Upper lobe of left lung (tissue), 6 donors: ENCODE results near the gene MISP3. TPM values are rescaled to one million over a fixed set of nuclear protein-coding genes. Genes with fewer than 3 reads are reported as not detected.
"Not testable (repeated sequence)": the region's sequence is repeated elsewhere in the genome, so short reads cannot be mapped to it uniquely, and the experiment has no call there.

Experiments used
- ATAC-seq, 2 donors: fragments of 200-7000 bp; cut with Tn5 transposase; one replicate each; pipeline ENCODE4 v1.9.1; 2022; ENCODE audit warnings: mild to moderate bottlenecking in 2 of 2, moderate library complexity in 2 of 2; ENCODE audit not compliant: low FRiP score in 2 of 2
- DNase-seq, 2 donors: peaks; one replicate each; pipeline ENCODE4 v3.0.0-alpha.2; 2019 to 2020
- H3K27ac ChIP-seq, 4 donors: fragments of 200-600 bp; sonication (generic); one replicate each; pipeline ENCODE4 v1.5.1; 2016 to 2019
- H3K27me3 ChIP-seq, 4 donors: fragments of 200-600 bp; sonication (generic); one replicate each; pipeline ENCODE4 v1.5.1; 2017 to 2019
- H3K36me3 ChIP-seq, 4 donors: fragments of 200-600 bp; sonication (generic); one replicate each; pipeline ENCODE4 v1.5.1; 2016 to 2019
- H3K4me1 ChIP-seq, 4 donors: fragments of 200-600 bp; sonication (generic); one replicate each; pipeline ENCODE4 v1.5.1; 2018 to 2019
- H3K4me3 ChIP-seq, 4 donors: fragments of 200-600 bp; sonication (generic); one replicate each; pipeline ENCODE4 v1.5.1; 2017 to 2019; ENCODE audit warnings: mild to moderate bottlenecking in 2 of 4, moderate library complexity in 1 of 4
- H3K9me3 ChIP-seq, 4 donors: fragments of 200-600 bp; sonication (generic); one replicate each; pipeline ENCODE4 v1.5.1; 2018 to 2019
- EP300 ChIP-seq, 4 donors: sonication (generic); formaldehyde crosslinking; IDR thresholded peaks; one replicate each; pipeline ENCODE4 v1.5.1; 2017; ENCODE audit warnings: antibody characterized with exemption in 4 of 4, control low read depth in 2 of 4
- POLR2A ChIP-seq, 4 donors: fragments of 450-650 bp; IDR thresholded peaks; one replicate each; pipeline ENCODE4 v1.5.1; 2016 to 2017; ENCODE audit warnings: antibody characterized with exemption in 4 of 4, mild to moderate bottlenecking in 2 of 4
- POLR2AphosphoS5 ChIP-seq, 2 donors: sonication (generic); formaldehyde crosslinking; IDR thresholded peaks; one replicate each; pipeline ENCODE4 v1.5.1; 2017; ENCODE audit warnings: antibody characterized with exemption in 2 of 2
- WGBS, 2 donors: methylation state at CpG; one replicate each; pipeline ENCODE4 v1.1.5; 2017 to 2018; 5-methylcytosine and 5-hydroxymethylcytosine counted together
- total RNA-seq, 6 donors: library from RNA; depleted of rRNA in 4 of 6; stranded (reverse); fragments of >200 nt in 4 of 6; gene quantifications; one replicate each; pipeline versions ENCODE4 v1.1.0 to v1.2.1, GENCODE V29; 2016 to 2021
- TF ChIP-seq, protein P1 (sequence below), 6 experiments: fragments of 450-650 bp in 4 of 6; fragments of 200-600 bp in 2 of 6; sonication (generic) in 2 of 6; IDR thresholded peaks; one replicate each; pipeline ENCODE4 v1.5.1; 2016 to 2019; ENCODE audit warnings: antibody characterized with exemption in 6 of 6
- donor health status: DM: no; HTN: no; CAD: no; lungs with moderate emphysema.
- donor health status: DM: no; HTN: yes; CAD: no; lungs with severe emphysema.

MISP3 gene
- total RNA-seq, result 10 to 100 TPM in 3 of 6 donors, 1 to 10 TPM in 3; 7.9 to 31.2 (median 12.3) TPM

DNA sequence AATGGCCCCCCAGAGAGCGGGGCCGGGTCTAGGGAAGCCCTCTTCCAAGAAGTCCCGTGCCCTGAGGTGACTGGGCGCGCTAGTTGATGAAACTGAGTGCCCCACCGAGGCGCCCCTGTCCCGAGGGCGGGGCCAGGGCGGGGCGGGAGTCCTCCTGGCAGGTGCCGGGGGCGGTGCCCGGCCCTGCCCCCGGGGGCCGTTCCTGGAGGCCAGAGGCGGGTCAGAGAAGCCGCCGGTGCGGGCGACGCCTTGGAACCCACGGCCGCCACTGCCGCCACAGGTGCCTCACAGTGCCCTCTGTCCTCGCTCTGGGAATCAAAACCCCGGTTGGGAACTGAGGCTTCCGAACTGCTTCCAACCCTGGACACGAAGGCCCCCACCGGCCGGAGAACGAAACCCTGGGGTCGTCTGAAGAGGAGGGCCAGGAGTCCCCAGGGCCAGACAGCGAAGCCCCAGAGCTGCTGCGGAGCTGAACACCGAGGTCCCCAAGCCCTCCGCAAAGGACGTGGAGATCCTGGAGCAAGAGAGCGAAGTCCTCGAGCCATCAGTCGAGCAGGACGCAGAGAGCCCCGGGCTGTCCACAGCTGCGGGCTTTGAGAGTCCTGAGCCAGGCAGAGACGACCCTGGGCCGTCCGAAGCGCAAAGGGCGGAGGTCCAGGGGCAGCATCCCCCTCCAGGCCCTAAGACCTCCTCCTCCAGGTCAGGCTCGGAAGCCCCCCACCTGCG, at the start of gene MISP3:
TSS of gene MISP3 (plus strand) at position 252 of the 726 bp plus-strand sequence. CDS start 524 bp downstream, outside the sequence.
- no peaks in the 10 kb centered on the region for H3K36me3 ChIP-seq
- WGBS, 2 donors, result 2 to 4% methylated on average over 16 to 36 of the region's 51 CpGs
- ATAC-seq, result peak; percentile 22 to 82
- TF ChIP-seq POLR2A (IDR thresholded peaks at IDR 0.05) (peak in 1 of 4 donors; percentile 59), EP300 (IDR thresholded peaks at IDR 0.05) (no peak), POLR2AphosphoS5 (IDR thresholded peaks at IDR 0.05) (peak in 1 of 2 donors; percentile 32)
- TF ChIP-seq, protein P1, sequence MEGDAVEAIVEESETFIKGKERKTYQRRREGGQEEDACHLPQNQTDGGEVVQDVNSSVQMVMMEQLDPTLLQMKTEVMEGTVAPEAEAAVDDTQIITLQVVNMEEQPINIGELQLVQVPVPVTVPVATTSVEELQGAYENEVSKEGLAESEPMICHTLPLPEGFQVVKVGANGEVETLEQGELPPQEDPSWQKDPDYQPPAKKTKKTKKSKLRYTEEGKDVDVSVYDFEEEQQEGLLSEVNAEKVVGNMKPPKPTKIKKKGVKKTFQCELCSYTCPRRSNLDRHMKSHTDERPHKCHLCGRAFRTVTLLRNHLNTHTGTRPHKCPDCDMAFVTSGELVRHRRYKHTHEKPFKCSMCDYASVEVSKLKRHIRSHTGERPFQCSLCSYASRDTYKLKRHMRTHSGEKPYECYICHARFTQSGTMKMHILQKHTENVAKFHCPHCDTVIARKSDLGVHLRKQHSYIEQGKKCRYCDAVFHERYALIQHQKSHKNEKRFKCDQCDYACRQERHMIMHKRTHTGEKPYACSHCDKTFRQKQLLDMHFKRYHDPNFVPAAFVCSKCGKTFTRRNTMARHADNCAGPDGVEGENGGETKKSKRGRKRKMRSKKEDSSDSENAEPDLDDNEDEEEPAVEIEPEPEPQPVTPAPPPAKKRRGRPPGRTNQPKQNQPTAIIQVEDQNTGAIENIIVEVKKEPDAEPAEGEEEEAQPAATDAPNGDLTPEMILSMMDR (IDR thresholded peaks at IDR 0.05), result no peak
- H3K4me1 ChIP-seq, result peaks cover 23 to 46% (median 37%) of the 10 kb centered on the region in 4 donors
- H3K4me3 ChIP-seq, result peak within 1 kb of the TSS; percentile 56 to 68 (median 65)
- no peaks in the 10 kb centered on the region for H3K27me3 ChIP-seq
- peak within 1 kb of the TSS; percentile 81 to 95 (median 86) for H3K27ac ChIP-seq
- H3K9me3 ChIP-seq, result no peaks in the 10 kb centered on the region
- DNase-seq, result peak; percentile 89 to 95

DNA sequence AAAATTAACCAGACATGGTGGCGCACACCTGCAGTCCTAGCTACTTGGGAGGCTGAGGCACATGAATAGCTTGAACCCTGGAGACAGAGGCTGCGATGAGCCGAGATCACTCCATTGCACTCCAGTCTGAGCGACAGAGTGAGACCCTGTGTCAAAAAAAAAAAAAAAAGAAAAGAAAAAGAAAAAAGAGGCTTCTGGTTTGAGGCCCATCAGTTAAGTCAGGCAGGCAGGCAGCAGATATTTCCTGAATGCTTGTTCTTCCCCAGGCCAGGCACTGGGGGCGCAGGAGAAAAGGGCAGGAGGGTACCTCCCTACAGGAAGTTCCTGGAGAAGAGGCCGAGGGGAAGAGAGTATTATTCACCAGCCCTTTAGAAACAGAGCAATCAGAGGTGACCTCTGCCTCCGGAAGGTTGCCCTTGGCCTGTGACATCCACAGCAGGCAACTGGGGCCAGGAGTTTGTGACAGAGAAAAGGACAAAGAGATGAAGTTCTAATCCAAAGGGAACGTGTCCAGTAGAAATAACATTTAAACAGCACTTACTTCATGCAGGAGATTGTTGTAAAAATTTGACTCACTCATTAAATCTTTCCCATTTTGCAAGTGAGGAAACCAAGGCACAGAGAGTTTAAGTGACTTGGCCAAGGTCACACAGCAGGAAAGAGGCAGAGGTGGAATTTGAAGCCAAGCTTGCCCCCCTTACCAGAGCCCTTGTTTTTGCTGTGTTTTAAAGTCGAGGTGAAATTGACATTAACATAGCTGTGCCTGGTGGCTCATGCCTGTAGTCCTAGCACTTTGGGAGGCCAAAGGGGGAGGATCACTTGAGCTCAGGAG, 49.0 kb upstream of the MISP3 start:
- Histone ChIP-seq H3K36me3 (no peaks in the 10 kb centered on the region), H3K4me1 (peaks cover 0 to 26% (median 14%) of the 10 kb centered on the region in 4 donors), H3K4me3 (no peak overlapping the region), H3K27ac (peak overlapping the region; percentile 49 to 72 (median 57)), H3K9me3 (no peaks in the 10 kb centered on the region), H3K27me3 (no peaks in the 10 kb centered on the region)
- TF ChIP-seq, protein P1 (IDR thresholded peaks at IDR 0.05), result peak; percentile 12 to 50 (median 45)
- TF ChIP-seq POLR2A (IDR thresholded peaks at IDR 0.05), result no peak
- WGBS, 2 donors, result 46 to 49% methylated on average over 9 of the region's 9 CpGs
- DNase-seq (peak in 1 of 2 donors; percentile 58), ATAC-seq (peak; percentile 82 to 85)

DNA sequence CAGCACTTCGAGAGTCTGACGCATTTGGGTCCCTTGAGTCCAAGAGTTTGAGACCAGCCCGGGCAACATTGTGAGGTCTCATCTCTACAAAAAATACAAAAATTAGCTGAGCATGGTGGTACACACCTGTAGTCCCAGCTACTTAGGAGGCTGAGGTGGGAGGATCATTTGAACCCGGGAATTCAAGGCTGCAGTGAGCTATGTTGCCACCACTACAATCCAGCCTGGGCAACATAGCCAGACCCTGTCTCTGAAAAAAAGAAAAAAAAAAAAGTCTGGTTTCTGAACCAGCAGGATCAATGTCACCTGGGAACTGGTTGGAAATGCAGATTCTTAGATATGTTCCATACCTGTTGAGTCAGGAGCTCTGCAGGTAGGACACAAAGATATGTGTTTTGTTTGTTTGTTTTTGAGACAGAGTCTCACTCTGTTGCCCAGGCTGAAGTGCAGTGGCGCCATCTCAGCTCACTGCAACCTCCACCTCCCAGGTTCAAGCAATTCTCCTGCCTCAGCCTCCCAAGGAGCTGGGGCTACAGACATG, 45.9 kb upstream of the MISP3 start:
- ATAC-seq, H3K27me3 ChIP-seq, H3K9me3 ChIP-seq, H3K4me3 ChIP-seq, H3K27ac ChIP-seq, H3K36me3 ChIP-seq, DNase-seq: not testable (repeated sequence)
- peaks cover 7 to 33% (median 17%) of the 10 kb centered on the region in 4 donors for H3K4me1 ChIP-seq
- WGBS, 2 donors, result 93 to 95% methylated on average over 5 of the region's 5 CpGs

DNA sequence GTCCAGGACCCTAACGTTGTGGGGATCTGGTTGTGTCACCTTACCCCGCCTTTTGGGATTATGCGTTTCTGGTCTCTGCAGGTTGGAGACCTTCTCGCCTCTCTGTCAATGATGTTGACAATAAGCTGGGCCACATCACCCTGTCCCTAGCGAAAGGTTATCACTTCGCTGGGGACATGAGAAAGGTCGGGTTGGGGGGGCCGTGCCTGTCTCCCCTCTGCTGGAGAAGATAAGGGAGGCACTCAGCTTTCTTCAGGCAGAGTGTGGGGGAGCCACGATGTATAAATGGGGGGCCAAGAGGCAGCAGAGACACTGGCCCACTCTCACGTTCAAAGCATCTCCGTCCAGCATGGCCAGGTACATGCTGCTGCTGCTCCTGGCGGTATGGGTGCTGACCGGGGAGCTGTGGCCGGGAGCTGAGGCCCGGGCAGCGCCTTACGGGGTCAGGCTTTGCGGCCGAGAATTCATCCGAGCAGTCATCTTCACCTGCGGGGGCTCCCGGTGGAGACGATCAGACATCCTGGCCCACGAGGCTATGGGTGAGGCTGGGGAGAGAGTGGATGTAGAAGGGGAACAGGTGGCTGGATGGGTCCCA, 44.6 kb upstream of the MISP3 start, which contains the start of gene RLN3:
TSS of gene RLN3 (plus strand) at position 293 of the 595 bp plus-strand sequence. CDS start at position 350, 57 bp downstream.
- ATAC-seq (no peak), DNase-seq (no peak)
- TF ChIP-seq POLR2AphosphoS5 (IDR thresholded peaks at IDR 0.05) (no peak), POLR2A (IDR thresholded peaks at IDR 0.05) (no peak), EP300 (IDR thresholded peaks at IDR 0.05) (no peak)
- TF ChIP-seq, protein P1 (IDR thresholded peaks at IDR 0.05), result no peak

More for the DNA sequence above, 44.6 kb upstream of the MISP3 start, which contains the start of gene RLN3:
- Histone ChIP-seq H3K9me3 (no peaks in the 10 kb centered on the region), H3K27ac (no peak within 1 kb of the TSS), H3K27me3 (no peaks in the 10 kb centered on the region), H3K36me3 (no peaks in the 10 kb centered on the region), H3K4me3 (no peak within 1 kb of the TSS), H3K4me1 (peaks cover 15 to 34% (median 21%) of the 10 kb centered on the region in 4 donors)
- WGBS, 2 donors, result 60 to 74% methylated on average over 22 to 24 of the region's 24 CpGs
